Measurements from ENCODE around the gene CCNH. TPM values are rescaled to one million over a fixed set of nuclear protein-coding genes. Genes with fewer than 3 reads are reported as not detected.

The CCNH gene
- total and polyA plus RNA-seq, 2 of the 4 experiments (the other 2 are of a cell fraction), result 37.4 to 100 TPM

- Histone ChIP-seq H2BK20ac (ENCODE audit: low read depth, low read length) (no peak overlapping the region), H3K4ac (ENCODE audit: low read depth, low read length) (no peak overlapping the region), H3K79me1 (ENCODE audit: low read depth in 1 of 2, low read length in 2 of 2) (no peaks in the 10 kb centered on the region), H3K9me3 (ENCODE audit: control insufficient read depth, insufficient read depth, low read length) (no peaks in the 10 kb centered on the region), H3K56ac (ENCODE audit: extremely low read depth, insufficient read depth, low read length) (no peak overlapping the region), H2AK9ac (replicated peaks; ENCODE audit: low read depth, low read length, poor library complexity) (no peak overlapping the region), H4K20me1 (ENCODE audit: insufficient read depth, low read length) (no peaks in the 10 kb centered on the region), H4K5ac (ENCODE audit: low read depth, low read length) (no peak overlapping the region), H3K36me3 (ENCODE audit: control insufficient read depth, insufficient read depth, low read length) (no peaks in the 10 kb centered on the region), H3K9ac (ENCODE audit: low read depth, low read length) (no peak overlapping the region), H3K14ac (replicated peaks; ENCODE audit: low read depth, low read length) (no peak overlapping the region), H2AFZ (replicated peaks; ENCODE audit: low read length, poor library complexity) (no peak overlapping the region), H2AK5ac (ENCODE audit: low read depth, low read length) (no peak overlapping the region), H3K27me3 (ENCODE audit: control insufficient read depth, insufficient read depth, low read length) (no peaks in the 10 kb centered on the region), H4K8ac (ENCODE audit: low read depth in 2 of 2, low read length in 2 of 2) (no peak overlapping the region), H2BK5ac (ENCODE audit: low read depth, low read length, poor library complexity, severe bottlenecking) (no peak overlapping the region), H3K4me1 (ENCODE audit: control insufficient read depth, insufficient read depth, low read length) (no peaks in the 10 kb centered on the region), H3K4me3 (ENCODE audit: insufficient read depth, low read depth, low read length) (no peak overlapping the region), H3K4me2 (ENCODE audit: low read depth, low read length) (no peak overlapping the region; the same call in 1 of the 2 replicates), H2BK120ac (ENCODE audit: low read depth, low read length) (no peak overlapping the region), H2BK15ac (ENCODE audit: low read depth, low read length) (no peak overlapping the region), H3K27ac (ENCODE audit: insufficient read depth, low read length) (no peak overlapping the region), H3K9me1 (ENCODE audit: insufficient read depth, low read length) (no peaks in the 10 kb centered on the region), H4K91ac (ENCODE audit: insufficient read depth, low read depth, low read length) (no peak overlapping the region), H3K18ac (ENCODE audit: low read depth, low read length) (no peak overlapping the region), H3K23ac (ENCODE audit: low read depth, low read length) (no peak overlapping the region)
- ChIA-PET POLR2A (ENCODE audit: unreplicated experiment) (no interaction called here), CTCF (no interaction called here)
- BruUV-seq (replicated peaks), result no TSS peak
- DNase-seq (no peak), ATAC-seq (ENCODE audit: low read depth) (no peak)
- TF ChIP-seq RFX5 (IDR thresholded peaks at IDR 0.05; ENCODE audit: low read depth, low read length) (no peak), POLR2A (IDR thresholded peaks at IDR 0.05; ENCODE audit: low read depth, low read length) (no peak), ELK1 (IDR thresholded peaks at IDR 0.05; ENCODE audit: borderline replicate concordance, low read depth, low read length) (no peak), RCOR1 (IDR thresholded peaks at IDR 0.05; ENCODE audit: insufficient replicate concordance, low read length) (no peak), CHD1 (IDR thresholded peaks at IDR 0.05; ENCODE audit: low read depth, low read length) (no peak)
- in situ Hi-C loops (cut with MboI; ENCODE audit: low sequenced_read_pairs) (loop anchor here (10.0 to 25.0 kb wide), 2 partner anchors 509 to 1263 kb away; no protein-coding TSS in a partner anchor), intact Hi-C loops (cut with micrococcal nuclease) (loop anchor here (5.0 to 10.0 kb wide), 3 partner anchors 353 to 1303 kb away; no protein-coding TSS in a partner anchor), dilution Hi-C loops (cut with HindIII; ENCODE audit: low sequenced_read_pairs, unreplicated experiment) (no loop called here)
Observed at GRCh38 chr5:87421307-87421706, 8.6 kb upstream of the CCNH start.

Measured in IMR-90 (cell line).